Measurements from ENCODE around the gene AP2A2.
"Not testable (repeated sequence)": the region's sequence is repeated elsewhere in the genome, so short reads cannot be mapped to it uniquely, and the experiment has no call there.

AP2A2 gene

GRCh38 chr11:1000357-1001278, 74.9 kb downstream of the AP2A2 start:
- no peak for FAIRE-seq

GRCh38 chr11:1001617-1002405, 76.1 kb downstream of the AP2A2 start:
- FAIRE-seq: no peak

- FAIRE-seq: no peak
Measured at GRCh38 chr11:1002406-1002984, 76.8 kb downstream of the AP2A2 start.

GRCh38 chr11:1003159-1003558, 77.5 kb downstream of the AP2A2 start:
- FAIRE-seq: no peak

GRCh38 chr11:1005928-1006327, 80.3 kb downstream of the AP2A2 start:
- peak; percentile 43 for FAIRE-seq

- FAIRE-seq: peak; percentile 74
Measured at GRCh38 chr11:1006762-1007161, 81.1 kb downstream of the AP2A2 start.

- FAIRE-seq: no peak
Measured at GRCh38 chr11:1007279-1007678, 81.6 kb downstream of the AP2A2 start.

GRCh38 chr11:1008001-1008802, 82.5 kb downstream of the AP2A2 start:
- FAIRE-seq: no peak

- no peak for FAIRE-seq
Measured at GRCh38 chr11:1008803-1009145, 83.1 kb downstream of the AP2A2 start.

- no peak for FAIRE-seq
Measured at GRCh38 chr11:1009371-1009770, 83.7 kb downstream of the AP2A2 start.

- no peak for FAIRE-seq
Measured at GRCh38 chr11:1009991-1010390, 84.3 kb downstream of the AP2A2 start.

GRCh38 chr11:1010551-1011319, 85.1 kb downstream of the AP2A2 start:
- no peak for FAIRE-seq

GRCh38 chr11:1011320-1011698, 85.6 kb downstream of the AP2A2 start:
- FAIRE-seq: no peak

- no peak for FAIRE-seq
Measured at GRCh38 chr11:1012291-1012690, 86.6 kb downstream of the AP2A2 start.

- FAIRE-seq: no peak
Measured at GRCh38 chr11:1012740-1013630, 87.3 kb downstream of the AP2A2 start.

GRCh38 chr11:1013631-1013935, 87.9 kb downstream of the AP2A2 start:
- no peak for FAIRE-seq

GRCh38 chr11:1014276-1014675, 88.6 kb downstream of the AP2A2 start:
- no peak for FAIRE-seq

GRCh38 chr11:1015064-1015463, 89.4 kb downstream of the AP2A2 start:
- no peak for FAIRE-seq

- FAIRE-seq: no peak
Measured at GRCh38 chr11:1015826-1016545, 90.3 kb downstream of the AP2A2 start.

- not testable (repeated sequence) for FAIRE-seq
Measured at GRCh38 chr11:1016610-1017126, 91.0 kb downstream of the AP2A2 start.
